GM19438 (cell line): Measurements from ENCODE around the gene CSTF2T.
"Not testable (repeated sequence)": the region's sequence is repeated elsewhere in the genome, so short reads cannot be mapped to it uniquely, and the experiment has no call there.

Source experiments
- ATAC-seq: cut with Tn5 transposase; IDR thresholded peaks from one replicate; pipeline ENCODE4 v1.9.1; 2021; ENCODE audit warnings: low read depth; ENCODE audit not compliant: unreplicated experiment

Gene CSTF2T

DNA sequence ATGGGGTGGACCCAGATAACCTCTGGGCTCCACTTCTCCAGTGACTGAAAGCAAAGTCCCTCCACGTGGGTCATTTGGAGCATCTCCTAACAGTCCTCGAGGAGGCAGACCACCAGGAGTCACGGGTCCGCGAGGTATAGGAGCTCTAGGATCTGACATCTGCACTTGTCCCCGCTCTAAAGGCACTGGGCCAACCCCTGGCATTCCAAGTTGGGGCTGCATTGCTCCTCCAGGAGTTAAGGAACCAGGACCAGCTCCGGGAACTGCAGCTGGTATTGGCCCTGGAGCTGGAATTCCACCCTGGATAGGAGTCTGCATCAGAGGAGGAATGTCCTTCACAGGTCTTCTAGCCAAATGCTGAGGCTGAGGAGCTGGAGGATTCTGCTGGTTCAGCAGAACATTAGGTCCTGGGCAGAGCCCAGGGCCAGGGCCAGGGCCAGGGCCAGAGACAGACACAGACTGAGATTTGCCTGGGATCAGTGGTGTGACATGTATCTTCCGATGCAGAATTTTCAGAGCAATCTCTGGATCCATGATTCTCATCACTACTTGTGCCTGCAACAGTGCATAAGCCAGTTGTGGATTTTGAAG is 827 bp downstream of the CSTF2T start:
- no peak for ATAC-seq

DNA sequence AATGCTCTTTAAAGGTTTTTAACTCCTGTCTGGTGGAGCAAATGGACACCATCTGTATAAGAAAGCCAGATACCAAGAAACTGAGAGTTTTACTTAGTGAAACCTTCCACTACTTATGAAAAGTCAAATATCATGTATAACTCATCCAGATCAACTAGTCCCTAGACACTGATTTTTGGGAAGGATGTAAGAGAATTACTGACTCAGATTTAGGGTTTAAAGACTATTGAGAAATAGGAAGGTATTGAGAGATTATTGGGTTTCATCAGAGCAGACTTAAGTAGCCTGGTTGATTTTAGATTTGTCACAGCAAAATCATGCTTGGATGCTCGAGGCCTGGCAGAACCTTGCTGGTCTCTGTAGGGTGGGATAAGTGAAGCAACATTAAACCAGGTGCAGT is 3.1 kb downstream of the CSTF2T start:
- no peak for ATAC-seq

DNA sequence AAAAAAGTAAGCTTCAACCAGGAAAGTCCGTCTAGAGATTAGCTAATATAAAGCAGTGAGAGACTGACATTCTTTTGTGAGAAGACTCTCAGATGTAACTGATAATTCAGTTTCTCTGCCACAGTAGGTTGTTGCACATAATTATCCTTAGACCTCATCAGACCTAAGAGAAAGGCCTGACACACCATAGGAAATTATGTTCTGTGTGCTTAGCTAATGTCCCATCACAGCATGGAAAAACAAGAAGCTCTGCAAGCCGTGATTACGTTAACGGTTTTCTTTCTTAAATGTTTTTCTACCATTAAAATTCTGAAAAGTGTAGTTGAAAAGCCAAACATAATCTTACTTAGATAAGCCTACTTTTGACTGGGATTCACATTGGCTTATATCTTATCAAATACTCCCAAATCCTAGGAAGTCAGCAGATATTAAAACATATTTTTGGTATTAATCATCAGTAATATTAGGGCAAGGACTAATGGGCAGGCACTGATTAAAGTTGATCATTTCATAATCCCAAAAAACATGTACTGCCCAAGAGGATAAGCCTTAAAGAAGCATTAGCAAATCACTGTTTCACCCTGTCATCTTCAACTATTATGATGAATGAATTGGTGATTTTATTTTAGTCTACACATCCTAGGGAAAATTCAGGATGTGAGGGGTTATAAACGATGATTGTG is 5.2 kb downstream of the CSTF2T start:
- no peak for ATAC-seq

DNA sequence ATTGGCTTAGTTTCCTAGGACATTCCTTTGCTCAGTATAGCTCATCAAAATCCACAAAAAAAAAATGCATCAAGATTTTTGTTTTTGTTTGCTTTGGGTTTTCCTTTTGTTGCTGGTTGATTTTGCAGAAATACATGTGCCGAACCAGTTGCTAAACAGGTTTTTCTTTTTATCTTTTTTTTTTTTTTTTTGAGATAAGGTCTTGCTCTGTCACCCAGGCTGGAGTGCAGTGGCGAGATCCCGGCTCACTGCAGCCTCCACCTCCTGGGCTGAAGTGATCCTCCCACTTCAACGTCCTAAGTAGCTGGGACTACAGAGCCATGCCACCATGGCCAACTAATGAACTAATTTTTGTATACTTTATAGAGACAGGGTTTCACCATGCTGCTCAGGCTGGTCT is 8.3 kb downstream of the CSTF2T start:
- no peak for ATAC-seq

DNA sequence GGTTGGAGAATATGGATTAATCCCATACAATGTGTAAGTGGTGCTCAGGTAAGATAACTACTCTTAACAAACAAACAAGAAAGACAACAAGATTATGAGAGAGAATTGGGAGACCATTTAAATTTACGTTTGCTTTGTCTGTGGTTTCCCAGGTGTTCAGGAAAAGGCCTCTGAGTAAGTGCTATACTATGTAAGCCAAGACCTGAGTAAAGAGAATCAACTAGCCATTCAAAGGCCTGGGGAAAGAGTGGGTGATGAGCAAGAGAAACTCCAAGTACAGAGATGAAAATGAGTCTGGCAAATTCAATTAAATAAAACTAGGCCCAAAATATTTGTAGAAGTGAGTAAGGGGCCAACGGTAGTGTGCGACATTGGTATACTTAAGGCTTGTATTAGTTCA is 9.9 kb downstream of the CSTF2T start:
- no peak for ATAC-seq

DNA sequence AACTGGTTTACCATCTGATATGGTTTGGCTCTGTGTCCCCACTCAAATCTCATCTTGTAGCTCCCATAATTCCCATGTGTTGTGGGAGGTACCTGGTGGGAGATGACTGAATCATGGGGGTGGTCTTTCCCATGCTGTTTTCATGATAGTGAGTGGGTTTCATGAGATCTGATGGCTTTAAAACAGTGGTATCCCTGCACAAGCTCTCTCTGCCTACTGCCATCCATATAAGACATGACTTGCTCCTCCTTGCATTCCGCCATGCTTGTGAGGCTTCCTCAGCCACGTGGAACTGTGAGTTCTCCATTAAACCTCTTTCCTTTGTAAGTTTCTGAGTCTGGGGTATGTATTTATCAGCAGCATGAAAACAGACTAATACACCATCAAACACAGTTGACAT is 10.6 kb downstream of the CSTF2T start:
- ATAC-seq = not testable (repeated sequence)

DNA sequence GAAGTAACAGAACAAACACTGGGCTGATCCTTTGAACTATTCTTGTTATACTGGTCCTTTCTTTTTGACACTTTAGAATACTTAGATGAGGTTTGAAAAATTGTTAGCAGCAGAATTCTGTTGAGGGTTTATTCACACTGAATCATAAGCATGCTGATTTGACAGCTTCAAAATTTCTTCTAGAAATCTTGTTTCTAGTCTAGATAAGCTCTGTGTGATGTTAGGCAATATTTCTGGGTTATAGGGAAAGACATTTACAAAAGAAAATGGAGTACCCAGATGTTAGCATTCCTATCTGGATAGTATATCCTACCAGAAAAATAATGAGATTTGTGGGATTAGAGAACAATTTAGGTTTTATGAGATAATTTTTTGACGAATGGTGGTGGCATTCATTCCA is 12.1 kb downstream of the CSTF2T start:
- no peak for ATAC-seq

DNA sequence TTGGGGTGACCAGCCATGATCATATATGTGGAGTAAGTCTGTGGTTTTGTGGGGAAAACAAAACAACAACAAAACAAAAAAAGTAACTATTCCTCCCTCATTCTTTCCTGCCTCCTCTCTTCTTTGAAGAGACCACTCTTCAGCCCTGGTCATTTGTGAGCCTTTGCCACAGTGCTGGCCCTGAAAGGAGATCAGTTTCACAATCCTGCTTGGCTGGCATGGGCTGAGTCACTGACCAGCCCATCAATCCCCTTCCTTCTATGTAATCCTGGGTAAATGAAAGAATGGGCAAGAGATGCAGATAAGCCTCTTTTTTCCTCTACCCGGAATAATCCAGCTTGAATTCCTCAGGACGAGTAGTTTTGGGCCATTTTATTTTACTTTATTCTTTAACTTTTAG is 13.6 kb downstream of the CSTF2T start:
- no peak for ATAC-seq

DNA sequence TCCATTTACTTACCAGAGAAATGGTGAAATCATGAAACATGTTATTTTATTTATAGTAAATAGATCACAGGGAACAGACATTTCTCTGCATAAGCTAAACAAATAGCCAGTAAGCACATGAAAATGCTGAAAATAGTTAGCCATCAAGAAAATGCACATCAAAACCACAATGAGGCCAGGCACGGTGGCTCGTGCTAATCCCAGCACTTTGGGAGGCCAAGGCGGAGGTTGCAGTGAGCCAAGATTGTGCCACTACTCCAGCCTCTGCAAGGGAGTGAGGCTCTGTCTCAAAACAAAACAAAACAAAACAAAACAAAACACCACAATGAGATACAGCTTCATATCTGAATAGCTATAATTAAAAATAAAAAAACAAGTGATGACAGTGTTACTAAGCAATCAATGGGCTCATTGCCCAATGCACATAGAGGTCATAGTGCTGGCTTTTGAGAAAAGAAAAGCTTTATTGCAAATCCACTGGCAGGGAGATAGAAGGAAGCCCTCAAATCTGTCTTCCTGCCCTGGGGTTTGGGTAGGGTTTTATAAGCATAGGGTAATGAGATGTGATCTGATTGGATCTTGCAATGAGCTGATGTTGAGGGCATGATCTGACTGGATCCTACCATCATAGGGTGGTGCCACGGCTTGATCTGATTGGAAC is 16.2 kb downstream of the CSTF2T start:
- ATAC-seq = no peak

DNA sequence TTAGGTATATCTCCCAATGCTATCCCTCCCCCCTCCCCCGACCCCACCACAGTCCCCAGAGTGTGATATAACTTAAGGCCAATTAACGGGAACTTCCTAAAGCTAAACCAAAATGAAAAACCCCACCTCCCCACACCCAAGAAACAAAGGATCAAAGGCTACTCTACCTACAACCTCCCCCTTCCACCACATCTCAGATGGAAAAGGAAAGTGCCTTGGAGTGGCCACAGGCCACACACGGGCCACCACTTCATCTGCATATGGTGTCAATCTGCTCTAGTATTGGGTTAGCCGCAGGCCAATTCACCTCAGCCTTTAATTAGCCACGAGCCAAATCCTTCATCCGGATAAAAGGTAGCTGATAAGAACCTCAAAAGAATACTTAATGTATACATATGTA is 19.6 kb downstream of the CSTF2T start:
- ATAC-seq = no peak

DNA sequence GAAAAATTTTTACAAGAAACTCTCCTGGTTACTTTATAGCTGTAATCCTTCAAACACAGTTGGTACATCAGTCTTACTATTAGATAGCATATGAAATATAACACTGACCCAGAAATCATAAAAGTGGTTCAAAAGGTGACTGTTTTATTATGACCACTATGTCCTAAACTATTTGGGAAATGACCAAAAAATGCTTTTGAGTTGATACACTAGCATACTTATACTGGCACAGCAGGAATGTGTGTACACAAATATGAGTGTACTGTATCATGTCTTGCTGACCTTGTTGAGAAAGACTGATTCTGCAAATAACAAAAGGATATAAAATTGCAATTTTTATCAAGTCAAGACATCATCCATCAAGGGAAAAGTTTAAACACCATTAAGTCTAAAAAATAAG is 24.3 kb downstream of the CSTF2T start:
- ATAC-seq = no peak

DNA sequence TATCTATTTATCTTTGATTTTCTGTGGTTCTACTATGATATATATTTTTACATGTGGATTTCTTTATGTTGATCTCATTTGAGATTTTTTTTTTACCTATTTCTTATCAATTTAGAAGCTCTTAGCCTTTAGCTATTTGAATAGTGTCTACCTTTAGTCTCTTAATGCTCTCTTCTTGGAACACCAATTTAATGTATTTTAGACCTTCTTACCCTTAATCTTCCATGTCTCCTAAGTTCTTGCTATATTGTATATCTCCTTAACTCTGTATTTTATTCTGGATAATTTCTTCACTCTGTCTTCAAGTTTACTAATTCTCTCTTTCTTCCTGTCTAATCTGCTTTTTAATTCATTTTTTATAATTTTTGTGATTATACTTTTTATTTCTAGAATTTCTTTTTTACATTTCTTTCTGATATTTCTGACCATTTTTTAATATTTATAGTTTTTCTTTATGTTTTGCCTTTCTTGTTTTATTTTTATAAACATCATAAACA is 27.3 kb downstream of the CSTF2T start:
- no peak for ATAC-seq

DNA sequence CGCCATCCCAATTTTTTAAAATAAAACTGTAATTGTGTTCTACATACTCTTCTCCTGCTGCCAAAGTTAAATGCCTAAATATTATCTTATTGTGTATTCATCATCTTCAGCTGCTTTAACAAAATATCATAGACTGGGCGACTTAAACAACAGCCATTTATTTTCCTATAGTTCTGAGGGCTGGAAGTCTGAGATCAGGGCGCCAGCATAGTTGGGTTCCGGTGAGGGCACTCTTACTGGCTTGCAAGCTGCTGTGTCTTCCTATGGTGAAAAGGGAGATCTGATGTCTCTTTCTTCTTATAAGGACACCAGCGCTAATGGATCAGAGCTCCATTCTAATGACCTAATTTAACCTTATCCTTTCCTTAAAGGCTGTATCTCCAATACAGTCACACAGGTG is 30.4 kb downstream of the CSTF2T start:
- no peak for ATAC-seq

DNA sequence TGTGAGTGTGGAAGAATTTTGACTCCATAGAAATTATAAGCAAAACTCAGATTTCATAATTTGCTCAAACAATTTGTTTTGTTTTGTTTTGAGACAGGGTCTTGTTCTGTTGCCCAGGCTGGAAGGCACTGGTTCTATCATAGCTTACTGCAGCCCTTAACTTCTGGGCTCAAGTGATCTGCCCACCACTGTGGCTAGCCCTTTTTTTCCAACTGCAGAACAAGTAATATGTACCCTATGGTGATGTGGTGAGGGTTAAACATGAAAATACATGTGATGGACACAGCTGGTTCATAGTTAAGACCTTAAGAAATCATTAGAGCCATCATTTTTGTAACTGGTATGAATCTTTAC is 31.1 kb downstream of the CSTF2T start:
- ATAC-seq = no peak

DNA sequence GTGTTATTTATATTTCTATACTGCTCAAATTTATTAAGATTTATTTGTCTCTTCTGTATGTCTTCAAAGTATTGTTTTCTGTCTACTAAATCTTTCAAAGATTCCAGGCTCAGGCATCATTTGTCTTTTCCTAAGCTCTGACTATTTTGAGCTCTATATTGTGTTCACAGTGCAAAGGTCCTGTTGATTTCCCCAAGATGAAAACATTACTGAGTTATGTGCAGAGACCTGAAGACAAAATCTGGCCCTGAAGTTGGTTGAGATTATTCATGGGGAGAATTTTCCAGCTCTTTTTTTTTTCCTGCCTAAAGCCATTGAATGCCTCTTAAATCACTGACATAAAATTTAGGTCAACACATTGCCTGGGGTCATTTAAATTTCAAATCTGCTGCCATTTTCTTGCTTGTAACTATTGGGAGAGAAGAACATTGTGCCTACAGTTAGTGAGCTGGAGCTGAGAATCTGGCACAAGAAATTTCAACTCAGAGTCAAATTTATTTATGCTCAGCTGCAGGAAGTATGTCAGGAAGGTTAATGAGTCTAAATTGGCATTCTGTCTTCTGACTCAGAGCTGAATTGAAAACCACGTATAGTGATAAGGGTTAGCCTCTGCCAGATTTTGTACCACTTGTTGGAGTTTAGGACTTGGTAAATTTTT is 31.6 kb downstream of the CSTF2T start:
- ATAC-seq = no peak

DNA sequence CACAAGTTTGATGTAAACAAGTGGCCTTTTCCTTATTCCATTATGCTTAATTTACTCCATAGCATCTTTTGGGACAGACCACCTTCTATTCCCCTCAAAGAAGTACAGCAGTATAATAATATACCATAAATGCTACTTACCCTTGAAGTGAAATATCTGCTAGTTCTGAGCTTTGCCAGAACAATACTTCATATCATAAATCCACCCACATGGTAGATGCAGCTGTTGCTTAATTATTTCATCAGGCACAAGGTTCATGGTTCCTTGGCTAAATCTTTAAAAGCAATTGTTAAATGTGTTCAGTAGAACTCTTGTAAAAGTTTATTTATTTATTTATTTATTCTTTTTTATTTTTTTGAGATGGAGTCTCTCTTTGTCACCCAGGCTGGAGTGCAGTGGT is 32.9 kb downstream of the CSTF2T start:
- no peak for ATAC-seq

DNA sequence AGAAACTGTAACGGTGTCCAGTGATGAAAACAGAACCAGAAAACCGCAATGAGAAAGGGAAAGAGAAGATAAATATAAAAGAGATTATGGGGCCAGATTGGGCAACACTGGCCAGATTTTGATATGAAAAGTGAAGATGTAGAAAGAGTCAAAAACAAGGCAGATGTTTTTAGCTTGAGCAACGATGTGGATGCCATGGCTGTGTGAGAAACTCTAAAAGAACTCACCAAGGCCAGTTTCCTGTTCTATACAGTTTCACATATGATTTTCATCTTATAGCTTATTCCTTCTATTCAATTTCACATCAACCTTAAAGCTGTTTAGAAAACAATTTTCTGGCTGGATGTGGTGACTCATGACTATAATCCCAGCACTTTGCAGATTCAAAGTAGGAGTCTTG is 36.3 kb downstream of the CSTF2T start:
- ATAC-seq = no peak

DNA sequence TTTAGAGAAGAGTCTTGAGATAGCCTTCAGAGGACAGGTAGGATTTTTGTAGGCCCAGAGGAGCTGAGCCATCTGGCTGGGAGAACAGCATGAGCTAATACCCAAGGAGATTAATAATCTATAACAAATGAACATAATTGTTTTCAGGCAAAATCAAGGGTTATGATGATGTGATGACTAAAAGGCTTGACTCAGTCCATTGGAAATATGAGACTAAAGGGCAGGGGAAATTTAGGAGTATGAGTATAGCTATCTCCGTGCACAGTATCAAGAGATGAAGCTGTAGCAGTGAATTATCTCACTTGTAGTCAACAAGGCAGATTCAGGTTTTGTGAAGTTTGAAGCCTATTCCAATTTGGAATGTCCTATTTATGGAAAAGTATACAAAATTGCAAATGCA is 40.1 kb downstream of the CSTF2T start:
- no peak for ATAC-seq

DNA sequence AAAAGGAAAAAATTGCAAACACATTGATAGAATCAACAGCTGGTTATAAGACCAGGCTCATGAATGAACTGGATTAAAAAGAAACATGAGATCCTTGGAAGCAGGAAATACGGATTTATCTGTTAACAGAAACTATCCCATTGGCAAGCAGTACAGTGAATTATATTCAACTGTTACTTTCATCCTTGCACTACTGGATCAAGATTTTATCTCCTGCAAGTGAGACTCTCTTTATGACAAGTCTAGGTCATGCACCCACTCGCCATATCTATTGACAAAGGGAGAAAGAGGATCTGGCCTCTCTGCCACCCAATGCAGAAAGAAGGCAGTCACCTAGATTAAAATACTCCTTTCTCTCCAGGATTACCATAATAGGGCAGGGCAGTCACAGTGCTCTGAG is 41.4 kb downstream of the CSTF2T start:
- no peak for ATAC-seq

DNA sequence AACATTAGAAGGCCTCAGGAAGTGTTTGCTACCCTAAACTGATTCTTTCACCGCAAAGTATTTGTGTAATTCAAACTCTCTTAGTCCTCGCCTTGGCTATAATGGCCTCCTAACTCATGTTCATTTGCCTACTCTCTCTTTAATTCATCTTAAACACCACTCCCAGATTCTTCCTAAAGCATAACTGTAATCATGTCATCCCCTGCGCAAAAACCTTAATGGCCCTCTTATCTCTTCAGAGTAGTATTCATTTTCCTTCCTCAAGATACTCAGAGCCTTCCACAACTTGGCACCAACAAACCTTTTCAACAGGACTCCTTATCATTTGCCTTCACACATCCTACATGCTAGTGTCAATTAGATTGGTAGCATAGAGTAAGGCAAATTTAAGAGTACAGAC is 42.9 kb downstream of the CSTF2T start:
- no peak for ATAC-seq

DNA sequence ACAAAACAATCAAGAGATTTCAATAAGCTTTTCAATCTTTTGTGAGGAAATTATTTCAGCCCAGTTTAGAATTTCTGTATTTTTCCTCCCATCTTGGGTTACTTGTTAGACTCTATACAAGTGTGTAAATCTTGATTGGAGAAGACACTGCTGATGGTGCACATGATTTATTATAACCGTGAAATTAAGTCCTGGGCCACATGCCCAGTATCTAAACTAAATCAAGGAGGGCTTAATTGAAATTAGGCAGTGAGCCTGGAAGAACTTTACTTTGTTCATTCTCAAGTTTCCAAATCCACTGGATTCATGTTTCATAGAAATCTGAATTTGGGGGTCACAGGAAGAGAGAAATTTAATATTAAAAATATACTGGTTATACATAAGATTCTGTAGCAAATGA is 44.5 kb downstream of the CSTF2T start:
- ATAC-seq = no peak

DNA sequence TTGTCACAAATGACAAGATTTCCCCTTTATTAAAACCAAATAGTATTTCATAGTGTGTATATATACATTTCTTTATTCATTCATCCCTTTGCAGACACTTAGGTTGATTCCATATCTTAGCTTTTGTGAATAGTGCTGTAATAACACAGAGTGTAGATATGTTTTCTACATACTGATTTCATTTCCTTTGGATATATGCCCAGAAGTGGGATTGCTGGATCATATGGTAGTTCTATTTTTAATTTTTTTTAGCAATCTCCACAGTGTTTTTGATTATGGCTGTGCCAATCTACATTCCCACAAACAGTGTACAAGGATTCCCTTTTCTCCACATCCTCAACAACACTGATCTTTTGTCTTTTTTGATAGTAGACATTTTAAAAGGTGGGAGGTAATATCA is 46.4 kb downstream of the CSTF2T start:
- ATAC-seq = no peak
